ENCODE measurements around the gene SF1.

DNA sequence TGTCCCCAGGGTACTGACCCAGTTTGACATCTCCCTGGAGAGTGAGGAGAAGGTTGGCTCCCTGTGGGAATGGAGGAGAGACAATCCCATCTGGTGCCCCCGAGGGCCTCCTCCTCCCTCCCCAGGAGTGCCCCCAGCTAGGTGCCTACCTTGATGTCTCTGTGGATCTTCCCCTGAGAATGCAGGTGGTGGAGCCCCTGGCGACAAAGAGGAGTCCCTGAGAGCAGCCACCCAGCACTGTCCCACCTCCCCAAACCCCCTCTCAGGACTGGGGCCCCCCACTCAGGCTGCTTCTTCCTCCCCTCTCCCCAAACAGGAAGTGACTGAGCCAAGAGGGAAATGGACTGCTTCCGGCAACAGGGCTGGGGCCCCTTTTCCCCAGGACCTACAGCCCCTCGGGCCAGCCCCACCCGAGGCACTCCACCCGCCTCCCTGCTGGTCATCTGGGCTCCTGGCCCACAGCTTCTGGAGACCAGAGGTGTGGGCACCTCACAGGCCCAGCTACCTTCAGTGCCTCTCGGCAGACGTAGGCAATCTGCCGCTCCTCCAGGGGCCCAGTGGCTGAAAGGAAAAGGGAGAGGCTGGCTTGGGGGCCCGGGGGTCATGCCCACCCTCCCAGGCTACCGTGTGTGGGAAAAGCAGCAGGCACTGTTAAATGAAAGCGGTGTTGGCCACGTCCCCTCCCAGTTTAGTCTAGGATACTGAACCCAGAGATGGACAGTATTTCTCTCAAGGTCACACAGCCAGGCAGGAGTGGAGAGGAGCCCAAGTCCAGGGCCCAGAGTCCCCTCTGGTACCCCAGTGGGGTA is 23.4 kb upstream of the SF1 start:
- TF ChIP-seq, protein P1, sequence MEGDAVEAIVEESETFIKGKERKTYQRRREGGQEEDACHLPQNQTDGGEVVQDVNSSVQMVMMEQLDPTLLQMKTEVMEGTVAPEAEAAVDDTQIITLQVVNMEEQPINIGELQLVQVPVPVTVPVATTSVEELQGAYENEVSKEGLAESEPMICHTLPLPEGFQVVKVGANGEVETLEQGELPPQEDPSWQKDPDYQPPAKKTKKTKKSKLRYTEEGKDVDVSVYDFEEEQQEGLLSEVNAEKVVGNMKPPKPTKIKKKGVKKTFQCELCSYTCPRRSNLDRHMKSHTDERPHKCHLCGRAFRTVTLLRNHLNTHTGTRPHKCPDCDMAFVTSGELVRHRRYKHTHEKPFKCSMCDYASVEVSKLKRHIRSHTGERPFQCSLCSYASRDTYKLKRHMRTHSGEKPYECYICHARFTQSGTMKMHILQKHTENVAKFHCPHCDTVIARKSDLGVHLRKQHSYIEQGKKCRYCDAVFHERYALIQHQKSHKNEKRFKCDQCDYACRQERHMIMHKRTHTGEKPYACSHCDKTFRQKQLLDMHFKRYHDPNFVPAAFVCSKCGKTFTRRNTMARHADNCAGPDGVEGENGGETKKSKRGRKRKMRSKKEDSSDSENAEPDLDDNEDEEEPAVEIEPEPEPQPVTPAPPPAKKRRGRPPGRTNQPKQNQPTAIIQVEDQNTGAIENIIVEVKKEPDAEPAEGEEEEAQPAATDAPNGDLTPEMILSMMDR (conservative IDR thresholded peaks at IDR 0.05; ENCODE audit: low read depth, low read length): no peak
- no peak for TF ChIP-seq EZH2 (IDR thresholded peaks at IDR 0.05; ENCODE audit: borderline replicate concordance, low read depth, low read length, poor library complexity, severe bottlenecking)
